Raji (cell line): ENCODE data around the gene ADPRHL1.

Source experiments
- POLR2A ChIP-seq: IDR thresholded peaks from 2 replicates; pipeline ENCODE4 v1.6.1; 2011; ENCODE audit warnings: low read depth, low read length, control low read depth; ENCODE audit not compliant: insufficient read depth

Gene ADPRHL1

GRCh38 chr13:113486698-113487097 lies 33.4 kb upstream of the ADPRHL1 start:
- TF ChIP-seq POLR2A = no peak

- TF ChIP-seq POLR2A = no peak
Observed at GRCh38 chr13:113485545-113485944, 32.3 kb upstream of the ADPRHL1 start.

- no peak for TF ChIP-seq POLR2A
Observed at GRCh38 chr13:113483504-113484293, 30.4 kb upstream of the ADPRHL1 start.

GRCh38 chr13:113483081-113483480 lies 29.8 kb upstream of the ADPRHL1 start:
- no peak for TF ChIP-seq POLR2A

GRCh38 chr13:113479179-113479578 lies 25.9 kb upstream of the ADPRHL1 start:
- no peak for TF ChIP-seq POLR2A

- TF ChIP-seq POLR2A = no peak
Observed at GRCh38 chr13:113477724-113478123, 24.4 kb upstream of the ADPRHL1 start.

GRCh38 chr13:113476811-113477210 lies 23.5 kb upstream of the ADPRHL1 start:
- no peak for TF ChIP-seq POLR2A

- TF ChIP-seq POLR2A = no peak
Observed at GRCh38 chr13:113475911-113476310, 22.6 kb upstream of the ADPRHL1 start.

GRCh38 chr13:113475280-113475679 lies 22.0 kb upstream of the ADPRHL1 start:
- TF ChIP-seq POLR2A = no peak

GRCh38 chr13:113474179-113474578 lies 20.9 kb upstream of the ADPRHL1 start:
- no peak for TF ChIP-seq POLR2A

- TF ChIP-seq POLR2A = no peak
Observed at GRCh38 chr13:113472355-113473025, 19.2 kb upstream of the ADPRHL1 start.

- no peak for TF ChIP-seq POLR2A
Observed at GRCh38 chr13:113471844-113472243, 18.6 kb upstream of the ADPRHL1 start.

GRCh38 chr13:113470073-113470472 lies 16.8 kb upstream of the ADPRHL1 start:
- no peak for TF ChIP-seq POLR2A

GRCh38 chr13:113469582-113469981 lies 16.3 kb upstream of the ADPRHL1 start:
- no peak for TF ChIP-seq POLR2A

GRCh38 chr13:113468472-113469201 lies 15.3 kb upstream of the ADPRHL1 start:
- no peak for TF ChIP-seq POLR2A

- TF ChIP-seq POLR2A = no peak
Observed at GRCh38 chr13:113468029-113468428, 14.7 kb upstream of the ADPRHL1 start.

GRCh38 chr13:113466383-113466782 lies 13.1 kb upstream of the ADPRHL1 start:
- TF ChIP-seq POLR2A = no peak

GRCh38 chr13:113465300-113465699 lies 12.0 kb upstream of the ADPRHL1 start:
- TF ChIP-seq POLR2A = no peak
